Upper lobe of left lung (tissue), 6 donors: Measurements from ENCODE around the gene DCLK1. TPM values are rescaled to one million over a fixed set of nuclear protein-coding genes. Genes with fewer than 3 reads are reported as not detected.

Experiments used
- ATAC-seq, 2 donors: fragments of 200-7000 bp; cut with Tn5 transposase; one replicate each; pipeline ENCODE4 v1.9.1; 2022; ENCODE audit warnings: mild to moderate bottlenecking in 2 of 2, moderate library complexity in 2 of 2; ENCODE audit not compliant: low FRiP score in 2 of 2
- DNase-seq, 2 donors: peaks; one replicate each; pipeline ENCODE4 v3.0.0-alpha.2; 2019 to 2020
- H3K27ac ChIP-seq, 4 donors: fragments of 200-600 bp; sonication (generic); one replicate each; pipeline ENCODE4 v1.5.1; 2016 to 2019
- H3K27me3 ChIP-seq, 4 donors: fragments of 200-600 bp; sonication (generic); one replicate each; pipeline ENCODE4 v1.5.1; 2017 to 2019
- H3K36me3 ChIP-seq, 4 donors: fragments of 200-600 bp; sonication (generic); one replicate each; pipeline ENCODE4 v1.5.1; 2016 to 2019
- H3K4me1 ChIP-seq, 4 donors: fragments of 200-600 bp; sonication (generic); one replicate each; pipeline ENCODE4 v1.5.1; 2018 to 2019
- H3K4me3 ChIP-seq, 4 donors: fragments of 200-600 bp; sonication (generic); one replicate each; pipeline ENCODE4 v1.5.1; 2017 to 2019; ENCODE audit warnings: mild to moderate bottlenecking in 2 of 4, moderate library complexity in 1 of 4
- H3K9me3 ChIP-seq, 4 donors: fragments of 200-600 bp; sonication (generic); one replicate each; pipeline ENCODE4 v1.5.1; 2018 to 2019
- EP300 ChIP-seq, 4 donors: sonication (generic); formaldehyde crosslinking; IDR thresholded peaks; one replicate each; pipeline ENCODE4 v1.5.1; 2017; ENCODE audit warnings: antibody characterized with exemption in 4 of 4, control low read depth in 2 of 4
- POLR2A ChIP-seq, 4 donors: fragments of 450-650 bp; IDR thresholded peaks; one replicate each; pipeline ENCODE4 v1.5.1; 2016 to 2017; ENCODE audit warnings: antibody characterized with exemption in 4 of 4, mild to moderate bottlenecking in 2 of 4
- POLR2AphosphoS5 ChIP-seq, 2 donors: sonication (generic); formaldehyde crosslinking; IDR thresholded peaks; one replicate each; pipeline ENCODE4 v1.5.1; 2017; ENCODE audit warnings: antibody characterized with exemption in 2 of 2
- WGBS, 2 donors: methylation state at CpG; one replicate each; pipeline ENCODE4 v1.1.5; 2017 to 2018; 5-methylcytosine and 5-hydroxymethylcytosine counted together
- total RNA-seq, 6 donors: library from RNA; depleted of rRNA in 4 of 6; stranded (reverse); fragments of >200 nt in 4 of 6; gene quantifications; one replicate each; pipeline versions ENCODE4 v1.1.0 to v1.2.1, GENCODE V29; 2016 to 2021
- TF ChIP-seq, protein P1 (sequence below), 6 experiments: fragments of 450-650 bp in 4 of 6; fragments of 200-600 bp in 2 of 6; sonication (generic) in 2 of 6; IDR thresholded peaks; one replicate each; pipeline ENCODE4 v1.5.1; 2016 to 2019; ENCODE audit warnings: antibody characterized with exemption in 6 of 6
- donor health status: DM: no; HTN: no; CAD: no; lungs with moderate emphysema.
- donor health status: DM: no; HTN: yes; CAD: no; lungs with severe emphysema.

Gene DCLK1
- total RNA-seq, 6 donors from 2014 or later = 2.1 to 14.7 (median 3.9) TPM

DNA sequence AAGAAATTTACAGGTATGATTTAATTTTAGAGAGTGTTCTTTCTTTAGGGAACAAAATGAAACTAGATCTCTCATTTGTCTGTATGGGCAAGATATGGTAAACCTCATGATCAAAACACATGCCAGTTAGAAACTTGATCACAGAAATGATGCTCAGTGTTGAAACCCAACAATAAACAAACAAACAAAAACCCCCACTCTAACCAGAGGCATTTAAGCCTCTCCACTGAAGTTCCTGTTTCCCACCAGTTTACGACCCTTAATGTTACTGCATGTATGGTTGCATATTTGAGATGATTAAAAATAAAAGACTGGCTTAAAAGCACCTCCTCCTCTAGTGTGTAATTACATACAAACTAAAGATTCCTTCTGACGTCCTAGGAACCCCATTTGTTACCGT lies 361.4 kb downstream of the DCLK1 start:
- Histone ChIP-seq H3K27ac (no peak overlapping the region), H3K4me3 (no peak overlapping the region), H3K27me3 (no peaks in the 10 kb centered on the region), H3K36me3 (no peaks in the 10 kb centered on the region), H3K4me1 (peaks cover 0 to 5% (median 0%) of the 10 kb centered on the region in 4 donors), H3K9me3 (no peaks in the 10 kb centered on the region)
- WGBS, 2 donors = 67 to 70% methylated on average over 3 of the region's 3 CpGs
- TF ChIP-seq EP300 (IDR thresholded peaks at IDR 0.05) = no peak
- TF ChIP-seq POLR2AphosphoS5 (IDR thresholded peaks at IDR 0.05) = no peak
- no peak for TF ChIP-seq POLR2A (IDR thresholded peaks at IDR 0.05)
- TF ChIP-seq, protein P1, sequence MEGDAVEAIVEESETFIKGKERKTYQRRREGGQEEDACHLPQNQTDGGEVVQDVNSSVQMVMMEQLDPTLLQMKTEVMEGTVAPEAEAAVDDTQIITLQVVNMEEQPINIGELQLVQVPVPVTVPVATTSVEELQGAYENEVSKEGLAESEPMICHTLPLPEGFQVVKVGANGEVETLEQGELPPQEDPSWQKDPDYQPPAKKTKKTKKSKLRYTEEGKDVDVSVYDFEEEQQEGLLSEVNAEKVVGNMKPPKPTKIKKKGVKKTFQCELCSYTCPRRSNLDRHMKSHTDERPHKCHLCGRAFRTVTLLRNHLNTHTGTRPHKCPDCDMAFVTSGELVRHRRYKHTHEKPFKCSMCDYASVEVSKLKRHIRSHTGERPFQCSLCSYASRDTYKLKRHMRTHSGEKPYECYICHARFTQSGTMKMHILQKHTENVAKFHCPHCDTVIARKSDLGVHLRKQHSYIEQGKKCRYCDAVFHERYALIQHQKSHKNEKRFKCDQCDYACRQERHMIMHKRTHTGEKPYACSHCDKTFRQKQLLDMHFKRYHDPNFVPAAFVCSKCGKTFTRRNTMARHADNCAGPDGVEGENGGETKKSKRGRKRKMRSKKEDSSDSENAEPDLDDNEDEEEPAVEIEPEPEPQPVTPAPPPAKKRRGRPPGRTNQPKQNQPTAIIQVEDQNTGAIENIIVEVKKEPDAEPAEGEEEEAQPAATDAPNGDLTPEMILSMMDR (IDR thresholded peaks at IDR 0.05) = no peak
- DNase-seq (no peak), ATAC-seq (no peak)

DNA sequence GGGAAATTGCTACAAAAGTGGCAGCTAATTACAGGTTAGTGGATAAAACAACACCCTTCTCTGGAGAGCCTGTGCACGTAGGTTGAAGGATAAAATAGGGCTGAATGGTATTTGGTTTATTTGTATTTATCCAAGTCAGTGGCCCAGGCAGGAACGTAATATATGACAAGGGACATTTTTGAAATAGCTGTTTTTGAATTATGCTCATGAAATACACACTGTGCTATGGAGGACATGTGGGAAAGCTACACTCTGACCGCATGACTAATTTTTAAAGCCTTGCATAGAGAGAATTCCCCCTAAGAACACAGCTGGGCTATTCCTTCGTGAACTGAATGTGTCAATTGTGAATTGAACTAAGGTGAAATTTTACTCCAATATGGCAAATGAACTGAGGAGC lies 362.6 kb downstream of the DCLK1 start:
- 74 to 81% methylated on average over 4 of the region's 4 CpGs for WGBS, 2 donors
- Histone ChIP-seq H3K27me3 (no peaks in the 10 kb centered on the region), H3K4me1 (peaks cover 0 to 5% (median 0%) of the 10 kb centered on the region in 4 donors), H3K9me3 (no peaks in the 10 kb centered on the region), H3K4me3 (no peak overlapping the region), H3K36me3 (no peaks in the 10 kb centered on the region), H3K27ac (no peak overlapping the region)
- DNase-seq (no peak), ATAC-seq (no peak)
- TF ChIP-seq, protein P1 (IDR thresholded peaks at IDR 0.05) = no peak
- TF ChIP-seq POLR2AphosphoS5 (IDR thresholded peaks at IDR 0.05) = no peak
- no peak for TF ChIP-seq POLR2A (IDR thresholded peaks at IDR 0.05)
- no peak for TF ChIP-seq EP300 (IDR thresholded peaks at IDR 0.05)

DNA sequence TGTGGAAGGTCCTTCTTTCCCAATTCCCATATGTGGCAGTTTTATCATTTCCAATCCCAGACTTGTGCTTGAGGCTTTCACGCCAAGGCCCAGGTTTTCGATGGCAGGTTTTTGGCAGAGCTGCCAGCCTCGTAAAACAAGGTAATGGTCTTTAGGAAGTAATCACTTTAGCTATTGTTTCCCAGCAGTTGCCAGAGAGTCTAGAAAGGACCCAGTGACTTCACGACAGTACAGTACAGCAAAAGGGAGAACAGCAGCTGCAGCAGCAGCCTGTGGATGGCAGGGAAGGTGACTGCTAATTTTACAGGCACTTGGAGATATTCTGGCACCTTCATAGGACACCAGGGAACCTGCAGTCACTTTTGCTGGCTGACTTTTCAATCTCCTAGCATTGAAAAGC lies 363.1 kb downstream of the DCLK1 start:
- Histone ChIP-seq H3K4me1 (peaks cover 0 to 5% (median 0%) of the 10 kb centered on the region in 4 donors), H3K36me3 (no peaks in the 10 kb centered on the region), H3K9me3 (no peaks in the 10 kb centered on the region), H3K4me3 (no peak overlapping the region), H3K27ac (no peak overlapping the region), H3K27me3 (no peaks in the 10 kb centered on the region)
- ATAC-seq = no peak
- no peak for TF ChIP-seq POLR2AphosphoS5 (IDR thresholded peaks at IDR 0.05)
- TF ChIP-seq POLR2A (IDR thresholded peaks at IDR 0.05) = no peak
- TF ChIP-seq, protein P1 (IDR thresholded peaks at IDR 0.05) = no peak
- TF ChIP-seq EP300 (IDR thresholded peaks at IDR 0.05) = no peak
- WGBS, 2 donors = 81 to 83% methylated on average over 4 of the region's 4 CpGs
- no peak for DNase-seq

DNA sequence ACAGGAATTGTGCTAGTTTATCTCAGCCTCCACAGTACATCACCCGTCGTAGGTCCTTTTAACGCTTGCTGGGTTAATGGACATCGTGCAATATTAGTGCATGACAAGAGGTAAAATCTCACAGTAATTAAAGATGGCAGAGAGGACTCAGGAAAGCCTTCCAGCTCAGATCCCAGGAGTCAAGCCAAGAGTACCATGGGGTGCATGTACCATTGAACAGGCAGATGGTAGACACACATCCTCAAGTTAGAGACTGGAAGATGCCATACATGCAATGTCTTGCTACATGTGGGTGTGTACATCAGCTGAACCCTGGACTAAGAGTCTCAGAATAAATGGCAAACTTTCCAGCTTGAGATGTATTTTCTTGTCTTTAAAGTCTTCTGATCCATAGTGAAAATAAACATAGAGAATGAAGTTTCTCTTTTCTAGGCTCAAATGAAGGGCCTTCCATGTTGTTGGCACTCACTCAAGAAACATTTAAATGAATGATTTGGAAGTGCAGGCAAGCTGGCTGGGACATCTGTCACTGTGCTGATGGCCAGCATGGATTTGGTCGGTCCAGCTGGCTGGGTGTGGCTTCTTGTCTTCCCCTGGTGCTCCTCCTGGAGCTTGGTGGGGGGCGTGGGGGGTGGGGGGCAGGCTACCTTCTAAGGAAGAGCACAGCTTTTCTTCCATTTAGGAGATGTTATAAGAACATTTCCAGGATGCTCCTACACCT lies 363.8 kb downstream of the DCLK1 start:
- 68 to 82% methylated on average over 6 of the region's 6 CpGs for WGBS, 2 donors
- H3K27ac ChIP-seq = no peak overlapping the region
- H3K27me3 ChIP-seq = no peaks in the 10 kb centered on the region
- ATAC-seq (no peak), DNase-seq (no peak)
- TF ChIP-seq POLR2AphosphoS5 (IDR thresholded peaks at IDR 0.05) (no peak), POLR2A (IDR thresholded peaks at IDR 0.05) (no peak), EP300 (IDR thresholded peaks at IDR 0.05) (no peak)
- TF ChIP-seq, protein P1 (IDR thresholded peaks at IDR 0.05) = no peak
- no peak overlapping the region for H3K4me3 ChIP-seq
- H3K36me3 ChIP-seq = no peaks in the 10 kb centered on the region
- peaks cover 0 to 5% (median 0%) of the 10 kb centered on the region in 4 donors for H3K4me1 ChIP-seq
- no peaks in the 10 kb centered on the region for H3K9me3 ChIP-seq

DNA sequence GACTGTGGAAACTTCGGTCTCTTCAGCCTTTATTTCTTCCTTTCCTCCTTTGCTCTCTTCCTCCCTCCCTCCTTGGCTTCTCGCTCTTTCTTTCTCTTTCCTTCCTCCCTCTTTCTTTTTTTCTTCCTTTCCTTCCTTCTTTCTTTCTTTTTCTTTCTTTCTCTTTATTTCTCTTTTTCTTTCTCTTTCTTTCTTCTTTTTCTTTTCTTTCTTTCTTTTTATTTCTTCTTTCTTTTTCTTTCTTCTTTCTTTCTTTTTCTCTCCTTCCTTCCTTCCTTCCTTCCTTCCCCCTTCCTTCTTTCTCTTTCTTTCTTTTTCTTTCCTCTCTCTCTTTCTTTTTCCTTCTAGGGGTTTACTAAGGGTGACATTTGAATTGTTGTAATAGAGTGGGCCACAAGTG lies 364.5 kb downstream of the DCLK1 start:
- H3K36me3 ChIP-seq = no peaks in the 10 kb centered on the region
- H3K4me3 ChIP-seq = no peak overlapping the region
- no peaks in the 10 kb centered on the region for H3K9me3 ChIP-seq
- 80 to 89% methylated on average over 2 of the region's 2 CpGs for WGBS, 2 donors
- H3K27me3 ChIP-seq = no peaks in the 10 kb centered on the region
- peaks cover 0 to 5% (median 0%) of the 10 kb centered on the region in 4 donors for H3K4me1 ChIP-seq
- DNase-seq = no peak
- no peak overlapping the region for H3K27ac ChIP-seq
- no peak for ATAC-seq
- TF ChIP-seq POLR2A (IDR thresholded peaks at IDR 0.05) = no peak
- no peak for TF ChIP-seq POLR2AphosphoS5 (IDR thresholded peaks at IDR 0.05)
- TF ChIP-seq EP300 (IDR thresholded peaks at IDR 0.05) = no peak
- TF ChIP-seq, protein P1 (IDR thresholded peaks at IDR 0.05) = no peak
